ENCODE measurements around the gene S1PR5. TPM values are rescaled to one million over a fixed set of nuclear protein-coding genes. Genes with fewer than 3 reads are reported as not detected.
A peak's percentile ranks its signal among the peaks of the same experiment; 100 is the strongest.
"Not testable (repeated sequence)": the region's sequence is repeated elsewhere in the genome, so short reads cannot be mapped to it uniquely, and the experiment has no call there.

The S1PR5 gene
- polyA plus RNA-seq, 3 donors: 0.78 to 1.5 (median 1.2) TPM

DNA sequence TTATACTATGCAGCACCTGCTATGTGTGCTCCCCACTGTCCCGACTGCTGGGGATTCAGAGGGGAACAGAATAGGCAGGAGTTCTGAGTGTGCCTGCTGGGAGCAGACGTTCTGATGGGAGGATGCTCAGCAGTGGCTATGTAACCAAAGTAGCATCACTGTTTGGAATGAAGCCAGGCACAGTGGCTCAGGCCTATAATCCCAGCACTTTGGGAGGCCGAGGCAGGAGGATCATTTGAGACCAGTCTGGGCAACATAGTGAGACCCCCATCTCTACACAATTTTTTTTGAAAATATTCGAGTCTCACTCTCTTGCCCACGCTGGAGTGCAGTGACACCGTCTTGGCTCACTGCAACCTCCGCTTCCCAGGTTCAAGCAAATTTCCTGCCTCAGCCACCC is 32.5 kb upstream of the S1PR5 start:
- DNase-seq (ENCODE audit: extremely low read depth in 1 of 11, low read depth in 9 of 11, low spot score in 4 of 11): no peak

GRCh38 chr19:10548746-10549276 is 31.6 kb upstream of the S1PR5 start:
- DNase-seq (ENCODE audit: extremely low read depth in 1 of 11, low read depth in 9 of 11, low spot score in 4 of 11): no peak

- no peak for DNase-seq (ENCODE audit: extremely low read depth in 1 of 11, low read depth in 9 of 11, low spot score in 4 of 11)
These were observed 29.6 kb upstream of the S1PR5 start for GRCh38 chr19:10546817-10547216.

DNA sequence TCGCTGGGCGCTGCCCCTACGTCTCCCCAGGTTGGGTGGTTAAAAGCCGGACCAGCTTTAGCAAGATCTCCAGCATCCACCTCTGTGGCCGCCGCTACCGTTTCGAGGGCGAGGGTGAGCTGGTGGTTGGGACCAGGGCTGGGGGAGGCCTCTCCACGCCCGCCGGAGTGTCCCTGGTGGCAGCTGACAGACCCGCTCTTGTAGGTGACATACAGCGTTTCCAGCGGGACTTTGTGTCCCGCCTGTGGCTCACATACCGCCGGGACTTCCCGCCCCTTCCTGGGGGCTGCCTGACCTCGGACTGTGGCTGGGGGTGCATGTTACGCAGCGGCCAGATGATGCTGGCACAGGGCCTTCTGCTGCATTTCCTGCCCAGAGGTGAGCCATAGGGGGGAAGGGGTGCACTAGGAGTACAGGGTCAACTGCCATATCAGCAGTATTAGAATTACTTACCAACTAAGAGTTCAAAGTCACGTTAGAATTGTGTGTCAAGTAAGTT is 27.6 kb upstream of the S1PR5 start:
- no peak for DNase-seq (ENCODE audit: extremely low read depth in 1 of 11, low read depth in 9 of 11, low spot score in 4 of 11)

GRCh38 chr19:10544242-10544752 is 27.1 kb upstream of the S1PR5 start:
- DNase-seq (ENCODE audit: extremely low read depth in 1 of 11, low read depth in 9 of 11, low spot score in 4 of 11): no peak

DNA sequence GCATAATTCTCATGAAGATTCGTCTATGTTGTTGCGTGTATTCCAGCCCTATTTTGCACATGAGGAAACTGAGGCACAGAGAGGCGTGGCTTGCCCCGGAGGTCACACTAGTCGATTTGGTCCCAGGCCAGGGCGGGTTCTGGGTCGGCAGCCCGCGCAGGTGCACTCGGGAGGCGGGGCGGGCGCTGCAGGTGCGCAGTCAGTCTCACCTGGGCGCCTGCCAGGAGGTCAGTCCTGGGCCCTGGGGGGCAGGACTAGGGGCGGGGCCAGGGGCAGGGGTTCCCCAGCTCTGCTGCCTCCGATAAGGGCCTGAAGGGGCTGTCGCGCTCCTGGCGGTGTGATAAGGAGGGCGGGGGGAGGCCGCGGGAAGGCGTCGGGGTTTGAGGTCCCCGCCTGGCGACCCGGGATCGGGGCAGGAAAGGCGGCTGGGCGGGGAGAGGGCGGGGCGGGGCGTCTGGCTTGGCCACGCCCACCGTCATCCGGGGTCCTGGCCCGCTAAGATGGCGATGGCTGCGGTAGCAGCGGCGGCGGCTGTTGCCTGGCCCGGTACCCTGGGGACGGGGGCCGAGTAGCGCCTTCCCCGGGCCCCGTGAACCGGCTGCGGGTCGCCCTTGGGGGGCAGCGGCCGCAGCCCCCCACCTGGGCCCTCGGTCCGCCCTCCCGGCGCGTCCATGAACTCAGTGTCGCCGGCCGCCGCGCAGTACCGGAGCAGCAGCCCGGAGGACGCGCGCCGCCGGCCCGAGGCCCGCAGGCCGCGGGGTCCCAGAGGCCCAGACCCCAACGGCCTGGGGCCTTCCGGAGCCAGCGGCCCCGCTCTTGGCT is 26.4 kb upstream of the S1PR5 start, which contains the start of gene ATG4D:
Gene ATG4D, plus strand, starts transcription at position 485 of the 822 bp plus-strand sequence. Its CDS starts 187 bp downstream, at position 672.
- DNase-seq (ENCODE audit: extremely low read depth in 1 of 11, low read depth in 9 of 11, low spot score in 4 of 11): peak in 7 of 11 donors; percentile 39 to 74 (median 65)

DNA sequence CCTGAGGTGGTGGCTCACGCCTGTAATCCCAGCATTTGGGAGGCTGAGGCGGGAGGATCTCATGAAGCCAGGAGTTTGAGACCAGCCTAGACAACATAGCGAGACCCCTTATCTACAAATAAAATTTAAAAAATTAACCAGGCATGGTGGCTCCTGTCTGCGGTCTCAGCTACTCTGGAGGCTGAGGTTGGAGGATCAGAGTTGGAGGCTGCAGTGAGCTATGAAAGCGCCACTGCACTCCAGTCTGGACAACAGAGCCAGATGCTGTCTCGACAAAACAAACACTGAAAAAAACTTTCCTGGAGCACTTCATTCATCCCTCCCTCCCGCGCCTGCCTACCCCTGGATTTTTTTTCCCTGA is 25.8 kb upstream of the S1PR5 start:
- DNase-seq (ENCODE audit: extremely low read depth in 1 of 11, low read depth in 9 of 11, low spot score in 4 of 11): no peak

GRCh38 chr19:10539016-10539415 is 21.8 kb upstream of the S1PR5 start:
- not testable (repeated sequence) for DNase-seq (ENCODE audit: extremely low read depth in 1 of 11, low read depth in 9 of 11, low spot score in 4 of 11)

DNA sequence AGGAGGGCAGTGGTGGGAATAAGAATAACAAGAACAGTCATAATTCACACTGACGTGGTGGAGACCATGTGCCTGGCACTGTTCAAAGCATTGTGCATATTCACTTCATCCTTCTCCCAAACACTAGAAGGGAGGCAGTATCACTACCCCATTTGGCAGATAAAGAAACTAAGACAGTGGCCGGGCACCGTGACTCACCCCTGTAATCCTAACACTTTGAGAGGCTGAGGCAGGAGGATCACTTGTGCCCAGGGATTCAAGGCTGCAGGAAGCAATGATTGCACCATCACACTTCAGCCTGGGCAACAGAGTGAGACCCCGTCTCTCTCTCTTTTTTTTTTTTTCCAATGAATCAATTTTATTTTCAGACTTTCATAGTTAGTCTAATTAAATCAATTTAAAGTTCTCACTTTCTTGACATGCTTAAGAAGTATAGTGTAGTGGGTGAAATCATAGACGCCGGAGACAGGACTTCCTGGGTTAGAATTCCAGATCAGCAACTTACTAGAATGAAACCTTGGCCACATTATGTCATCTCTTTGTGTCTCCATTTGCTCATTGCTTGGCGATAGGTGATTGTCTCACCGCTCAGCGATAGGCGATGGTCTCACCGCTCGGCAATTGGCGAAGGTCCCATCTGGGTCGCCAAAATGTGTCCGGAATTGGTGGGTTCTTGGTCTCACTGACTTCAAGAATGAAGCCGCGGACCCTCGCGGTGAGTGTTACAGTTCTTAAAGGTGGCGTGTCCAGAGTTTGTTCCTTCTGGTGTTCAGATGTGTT is 21.1 kb upstream of the S1PR5 start:
- no peak for DNase-seq (ENCODE audit: extremely low read depth in 1 of 11, low read depth in 9 of 11, low spot score in 4 of 11)

DNA sequence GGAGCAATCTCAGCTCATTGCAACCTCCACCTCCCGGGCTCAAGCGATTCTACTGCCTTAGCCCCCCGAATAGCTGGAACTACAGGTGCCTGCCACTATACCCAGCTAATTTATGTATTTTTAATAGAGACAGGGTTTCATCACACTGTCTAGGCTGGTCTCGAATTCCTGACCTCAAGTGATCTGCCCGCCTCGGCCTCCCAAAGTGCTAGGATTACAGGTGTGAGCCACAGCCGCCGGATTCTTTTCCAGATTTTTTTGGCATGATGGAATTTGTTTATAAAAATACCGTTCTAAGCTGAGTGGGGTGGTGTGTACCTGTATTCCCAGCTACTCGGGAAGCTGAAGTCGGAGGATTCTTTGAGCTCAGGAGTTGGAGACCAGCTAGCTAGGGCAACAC is 20.4 kb upstream of the S1PR5 start:
- DNase-seq (ENCODE audit: extremely low read depth in 1 of 11, low read depth in 9 of 11, low spot score in 4 of 11): no peak

- no peak for DNase-seq (ENCODE audit: extremely low read depth in 1 of 11, low read depth in 9 of 11, low spot score in 4 of 11)
These were observed 18.4 kb upstream of the S1PR5 start for GRCh38 chr19:10535613-10536012.

DNA sequence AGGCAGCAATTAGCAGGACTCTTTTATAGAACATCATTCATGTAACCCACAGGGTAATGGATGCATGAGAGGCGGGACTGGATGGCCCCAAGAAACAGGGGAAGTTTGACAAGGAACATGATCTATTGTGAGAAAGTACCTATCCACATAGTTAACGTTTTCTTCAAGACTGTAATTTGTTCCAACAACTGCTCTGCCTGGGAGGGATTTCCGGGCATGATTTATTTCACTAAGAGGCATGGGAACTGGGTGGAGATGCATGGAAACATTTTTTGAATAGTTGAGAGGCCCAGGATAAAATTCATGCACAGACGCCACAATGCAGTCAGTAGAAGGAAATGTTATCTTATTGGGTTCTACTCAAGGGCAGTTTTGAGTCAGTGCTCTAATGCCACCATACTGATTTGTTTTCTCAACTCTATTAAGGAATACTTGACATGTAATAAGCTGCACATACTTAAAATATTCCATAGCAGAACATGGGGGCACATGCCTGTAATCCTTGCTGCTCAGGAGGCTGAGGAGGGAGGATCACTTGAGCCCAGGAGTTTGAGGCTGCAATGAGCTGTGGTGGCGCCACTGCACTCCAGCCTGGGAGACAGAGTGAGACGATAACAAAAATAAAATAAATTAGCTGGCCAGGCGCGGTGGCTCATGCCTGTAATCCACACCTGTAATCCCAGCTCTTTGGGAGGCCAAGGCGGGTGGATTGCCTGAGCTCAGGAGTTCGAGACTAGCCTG is 16.6 kb upstream of the S1PR5 start:
- no peak for DNase-seq (ENCODE audit: extremely low read depth in 1 of 11, low read depth in 9 of 11, low spot score in 4 of 11)

GRCh38 chr19:10532457-10532856 is 15.2 kb upstream of the S1PR5 start:
- DNase-seq (ENCODE audit: extremely low read depth in 1 of 11, low read depth in 9 of 11, low spot score in 4 of 11): no peak

GRCh38 chr19:10526887-10527286 is 9.6 kb upstream of the S1PR5 start:
- not testable (repeated sequence) for DNase-seq (ENCODE audit: extremely low read depth in 1 of 11, low read depth in 9 of 11, low spot score in 4 of 11)

DNA sequence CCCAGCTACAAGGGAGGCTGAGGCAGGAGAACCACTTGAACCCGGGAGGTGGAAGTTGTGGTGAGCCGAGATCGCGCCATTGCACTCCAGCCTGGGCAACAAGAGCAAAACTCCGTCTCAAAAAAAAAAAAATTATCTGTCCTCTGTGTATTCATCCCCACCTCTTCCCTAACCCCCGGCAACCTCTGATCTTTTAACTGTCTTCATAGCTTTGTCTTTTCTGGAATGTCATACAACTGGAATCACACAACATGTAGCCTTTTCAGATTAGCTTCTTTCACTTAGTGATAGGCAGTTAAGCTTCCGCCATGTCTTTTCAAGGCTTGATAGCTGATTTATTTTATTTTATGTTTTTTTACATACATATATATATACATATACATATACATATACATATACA is 8.4 kb upstream of the S1PR5 start:
- no peak for DNase-seq (ENCODE audit: extremely low read depth in 1 of 11, low read depth in 9 of 11, low spot score in 4 of 11)

DNA sequence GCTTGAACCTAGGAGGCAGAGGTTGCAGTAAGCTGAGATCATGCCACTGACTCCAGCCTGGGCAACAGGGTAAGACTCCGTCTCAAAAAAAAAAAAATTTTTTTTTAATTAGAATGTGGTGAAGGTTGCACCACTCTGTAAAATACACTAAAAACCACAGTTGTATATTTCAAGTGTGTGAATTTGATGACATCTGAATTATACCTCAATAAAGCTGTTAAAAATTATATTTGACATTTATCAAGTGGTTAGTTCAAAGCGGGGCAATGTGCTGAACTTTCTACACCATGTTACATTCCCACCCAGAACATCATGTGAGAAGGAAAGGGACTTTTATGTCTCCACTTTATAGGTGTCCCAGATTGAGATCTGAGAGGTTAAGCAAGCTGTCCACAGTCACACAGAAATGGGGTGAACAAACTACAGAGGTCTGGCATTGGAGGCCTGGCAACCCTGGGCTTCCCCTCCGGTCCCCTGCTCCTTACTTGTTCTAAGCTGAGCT is 5.9 kb upstream of the S1PR5 start:
- no peak for DNase-seq (ENCODE audit: extremely low read depth in 1 of 11, low read depth in 9 of 11, low spot score in 4 of 11)

GRCh38 chr19:10521461-10522171 is 4.4 kb upstream of the S1PR5 start:
- no peak for DNase-seq (ENCODE audit: extremely low read depth in 1 of 11, low read depth in 9 of 11, low spot score in 4 of 11)

DNA sequence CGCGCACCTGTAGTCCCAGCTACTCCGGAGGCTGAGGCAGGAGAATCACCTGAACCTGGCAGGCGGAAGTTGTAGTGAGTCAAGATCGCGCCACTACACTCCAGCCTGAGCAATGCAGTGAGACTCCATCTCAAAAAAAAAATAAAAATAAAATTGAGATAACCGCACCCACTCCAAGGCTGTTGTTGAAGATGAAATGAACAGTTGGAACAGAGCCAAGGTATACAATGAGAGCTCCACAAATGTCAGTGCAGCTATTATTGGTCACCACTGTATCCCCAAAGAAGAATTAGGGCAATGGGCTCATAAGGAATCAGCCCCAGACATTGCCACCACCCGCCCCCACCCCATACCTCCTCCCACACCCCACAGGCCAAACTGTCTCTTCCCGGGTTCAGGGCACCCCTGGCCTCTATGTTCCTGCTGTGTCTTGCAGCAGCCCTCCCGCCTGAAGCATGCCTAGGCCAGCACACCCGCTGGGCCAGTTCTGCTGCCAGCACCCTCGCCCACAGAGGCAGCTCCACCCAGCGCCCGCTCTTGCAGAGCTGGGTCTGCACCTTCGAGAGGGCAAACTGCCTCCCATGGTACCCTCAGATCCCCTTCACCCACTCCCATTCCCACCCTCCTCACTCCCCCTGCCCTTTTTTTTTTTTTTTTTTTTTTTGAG is 3.5 kb upstream of the S1PR5 start:
- no peak for DNase-seq (ENCODE audit: extremely low read depth in 1 of 11, low read depth in 9 of 11, low spot score in 4 of 11)
